ENCODE results near the gene NPAS3.

GRCh38 chr14:33733721-33734120 is 795.0 kb downstream of the NPAS3 start:
- TF ChIP-seq CTCF (IDR thresholded peaks at IDR 0.05) (no peak), POLR2A (IDR thresholded peaks at IDR 0.05) (no peak)
